Fibroblast of the aortic adventitia (primary cell): ENCODE results near the gene NR2F1. TPM values are rescaled to one million over a fixed set of nuclear protein-coding genes. Genes with fewer than 3 reads are reported as not detected.
"Not testable (repeated sequence)": the region's sequence is repeated elsewhere in the genome, so short reads cannot be mapped to it uniquely, and the experiment has no call there.

Experiments used
- DNase-seq: peaks from one replicate; pipeline ENCODE4 v3.0.0-alpha.2; 2010; ENCODE audit warnings: low read depth
- H3K4me3 ChIP-seq: 2 replicates; pipeline ENCODE4 v1.5.1; 2011; ENCODE audit warnings: low read depth, mild to moderate bottlenecking, control low read depth, low read length, moderate library complexity
- total RNA-seq: library from RNA; depleted of rRNA; stranded (reverse); fragments of >200 nt; gene quantifications from 2 replicates; pipeline ENCODE4 v1.2.3, GENCODE V29; 2012; ENCODE audit warnings: low replicate concordance
- TF ChIP-seq, protein P1 (sequence below): IDR thresholded peaks from 2 replicates; pipeline ENCODE4 v1.5.1; 2011; ENCODE audit warnings: mild to moderate bottlenecking, low read length, control low read depth, inconsistent platforms; ENCODE audit not compliant: insufficient read depth

The NR2F1 gene
- 8.0 and 20.5 TPM in 2 replicates for total RNA-seq

DNA sequence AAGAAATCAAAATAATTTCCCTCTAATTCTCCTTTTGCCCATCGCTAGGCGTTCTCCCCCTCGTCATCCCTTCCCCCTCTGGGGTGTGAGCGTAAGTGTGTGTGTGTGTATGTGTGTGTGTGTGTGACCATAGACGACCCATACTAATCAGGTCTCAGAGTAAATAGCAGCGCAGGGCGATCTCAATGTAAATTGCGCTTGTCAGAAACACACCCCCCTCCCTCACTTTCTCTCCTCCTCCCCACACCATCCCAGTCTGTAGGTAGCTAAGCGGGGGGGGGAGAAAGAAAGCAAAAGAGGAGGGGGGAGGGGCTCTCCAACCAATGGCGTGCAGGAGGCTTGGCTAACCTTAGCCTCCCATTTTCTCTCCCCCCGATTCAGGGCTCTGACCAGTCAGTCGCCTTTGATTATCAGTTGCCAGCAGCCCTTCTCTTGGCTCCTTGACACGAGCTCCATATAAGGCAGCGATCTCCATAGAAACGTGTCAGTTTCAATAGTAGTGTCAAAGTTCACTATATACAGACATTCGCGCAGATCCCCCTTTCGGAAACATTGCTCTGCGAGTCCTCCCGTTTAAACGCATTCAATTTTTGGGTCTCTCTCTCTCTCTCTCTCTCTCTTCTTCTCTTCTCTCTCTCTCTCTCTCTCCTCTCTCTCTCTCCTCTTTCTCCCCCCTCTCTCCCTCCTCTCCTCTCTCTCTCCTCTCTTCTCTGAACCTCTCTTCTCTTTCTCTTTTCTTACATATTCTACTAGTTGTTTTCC lies at the start of gene NR2F1:
NR2F1 (plus strand) TSS at position 546 of the 762 bp plus-strand sequence. CDS start 1,802 bp downstream, outside the sequence.
- H3K4me3 ChIP-seq = peak within 1 kb of the TSS; percentile 89
- TF ChIP-seq, protein P1, sequence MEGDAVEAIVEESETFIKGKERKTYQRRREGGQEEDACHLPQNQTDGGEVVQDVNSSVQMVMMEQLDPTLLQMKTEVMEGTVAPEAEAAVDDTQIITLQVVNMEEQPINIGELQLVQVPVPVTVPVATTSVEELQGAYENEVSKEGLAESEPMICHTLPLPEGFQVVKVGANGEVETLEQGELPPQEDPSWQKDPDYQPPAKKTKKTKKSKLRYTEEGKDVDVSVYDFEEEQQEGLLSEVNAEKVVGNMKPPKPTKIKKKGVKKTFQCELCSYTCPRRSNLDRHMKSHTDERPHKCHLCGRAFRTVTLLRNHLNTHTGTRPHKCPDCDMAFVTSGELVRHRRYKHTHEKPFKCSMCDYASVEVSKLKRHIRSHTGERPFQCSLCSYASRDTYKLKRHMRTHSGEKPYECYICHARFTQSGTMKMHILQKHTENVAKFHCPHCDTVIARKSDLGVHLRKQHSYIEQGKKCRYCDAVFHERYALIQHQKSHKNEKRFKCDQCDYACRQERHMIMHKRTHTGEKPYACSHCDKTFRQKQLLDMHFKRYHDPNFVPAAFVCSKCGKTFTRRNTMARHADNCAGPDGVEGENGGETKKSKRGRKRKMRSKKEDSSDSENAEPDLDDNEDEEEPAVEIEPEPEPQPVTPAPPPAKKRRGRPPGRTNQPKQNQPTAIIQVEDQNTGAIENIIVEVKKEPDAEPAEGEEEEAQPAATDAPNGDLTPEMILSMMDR = no peak

DNA sequence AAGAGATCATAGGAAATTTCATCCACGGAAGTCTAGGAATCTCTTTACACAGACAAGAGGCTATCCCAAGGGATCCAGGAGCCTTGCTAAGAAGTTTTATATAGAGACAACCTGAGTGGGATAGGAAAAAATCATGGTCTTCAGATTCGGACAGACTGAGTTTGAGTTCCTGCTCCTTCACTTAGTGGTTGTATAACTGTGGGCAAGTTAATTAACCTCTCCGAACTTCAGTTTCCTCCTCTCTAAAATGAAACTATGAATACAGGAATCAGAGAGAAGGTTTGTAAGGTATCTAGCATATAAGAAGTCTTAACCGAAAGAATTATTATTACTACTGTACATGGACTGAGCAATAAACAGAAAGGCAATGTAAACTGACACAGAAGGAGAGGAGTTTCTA lies 37.1 kb upstream of the NR2F1 start:
- no peak overlapping the region for H3K4me3 ChIP-seq
- DNase-seq = no peak
- TF ChIP-seq, protein P1 = no peak

More for the DNA sequence above, at the start of gene NR2F1:
- DNase-seq = peak; percentile 97

DNA sequence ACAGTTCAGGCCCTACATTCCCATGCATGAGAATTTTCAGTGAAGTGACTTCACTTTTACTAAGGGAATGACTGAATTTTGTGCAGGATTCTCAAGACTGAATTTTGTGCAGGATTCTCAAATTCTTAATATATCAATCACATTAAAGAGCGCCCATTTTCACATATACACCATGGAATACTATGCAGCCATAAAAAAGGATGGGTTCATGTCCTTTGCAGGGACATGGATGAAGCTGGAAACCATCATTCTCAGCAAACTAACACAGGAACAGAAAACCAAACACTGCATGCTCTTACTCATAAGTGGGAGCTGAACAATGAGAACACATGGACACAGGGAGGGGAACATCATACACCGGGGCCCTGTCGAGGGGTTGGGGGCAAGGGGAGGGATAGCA lies 33.4 kb upstream of the NR2F1 start:
- H3K4me3 ChIP-seq, DNase-seq: not testable (repeated sequence)

DNA sequence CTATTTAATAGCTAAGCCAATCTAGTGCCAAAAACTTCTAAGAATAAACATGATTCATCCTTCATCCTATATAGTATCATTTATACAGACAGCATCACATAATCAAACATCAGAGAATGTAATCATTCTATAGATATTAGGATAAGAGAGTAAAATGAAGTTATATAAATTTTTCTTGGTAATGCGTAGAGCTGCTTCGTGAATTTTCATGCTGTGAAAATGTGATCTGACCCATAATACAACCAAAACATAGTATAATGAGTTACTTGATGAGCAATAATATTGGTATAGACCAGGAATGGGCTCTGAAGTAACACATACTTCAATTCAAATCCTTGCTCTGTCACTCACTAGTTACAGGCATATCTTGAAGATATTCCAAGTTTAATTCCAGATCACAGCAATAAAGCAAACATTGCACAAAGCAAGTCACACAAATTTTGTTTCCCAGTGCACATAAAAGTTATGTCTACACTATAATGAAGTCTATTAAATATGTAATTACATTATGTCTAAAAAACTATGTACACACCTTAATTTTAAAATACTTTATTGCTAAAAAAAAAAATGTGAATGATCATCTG lies 25.9 kb upstream of the NR2F1 start:
- TF ChIP-seq, protein P1 = no peak
- no peak overlapping the region for H3K4me3 ChIP-seq
- DNase-seq = no peak

DNA sequence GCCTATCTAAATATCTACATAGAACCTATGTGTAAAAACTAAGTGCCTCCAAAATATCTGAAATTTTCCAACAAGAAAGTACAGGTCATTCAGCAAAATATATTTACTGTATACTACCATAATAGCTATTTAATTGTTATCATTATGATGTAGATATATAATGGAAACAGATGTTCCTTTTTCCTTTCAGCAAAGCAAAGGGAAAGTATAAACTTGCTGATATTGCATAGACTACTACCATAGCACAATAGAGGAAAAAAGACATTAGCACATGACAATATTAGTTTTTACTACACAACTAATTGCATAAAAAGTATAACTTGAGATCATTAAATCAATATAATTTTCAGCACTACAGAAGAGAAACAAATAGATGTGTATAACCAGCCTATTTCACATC lies 16.9 kb upstream of the NR2F1 start:
- TF ChIP-seq, protein P1 = no peak
- no peak overlapping the region for H3K4me3 ChIP-seq
- DNase-seq = no peak

DNA sequence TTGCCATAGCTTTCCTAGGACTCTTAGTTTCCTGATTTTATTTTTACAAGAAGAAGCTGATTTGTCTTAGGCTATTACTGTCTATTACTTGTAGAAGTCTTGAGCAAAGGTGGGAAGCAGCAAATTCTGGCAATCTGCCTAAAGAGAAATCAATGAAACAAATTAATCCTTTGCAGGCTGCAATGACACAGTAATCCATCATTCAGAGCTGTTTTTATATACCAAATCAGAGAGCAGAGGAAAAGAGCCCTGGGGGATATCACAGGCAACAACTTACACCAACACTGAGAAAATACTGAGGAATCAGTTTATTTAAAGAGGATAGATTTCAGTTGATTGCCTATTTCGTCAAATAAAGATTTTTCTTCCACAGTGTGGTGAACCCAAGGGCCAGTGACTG lies 15.6 kb upstream of the NR2F1 start:
- DNase-seq = no peak
- H3K4me3 ChIP-seq = no peak overlapping the region
- TF ChIP-seq, protein P1 = no peak

DNA sequence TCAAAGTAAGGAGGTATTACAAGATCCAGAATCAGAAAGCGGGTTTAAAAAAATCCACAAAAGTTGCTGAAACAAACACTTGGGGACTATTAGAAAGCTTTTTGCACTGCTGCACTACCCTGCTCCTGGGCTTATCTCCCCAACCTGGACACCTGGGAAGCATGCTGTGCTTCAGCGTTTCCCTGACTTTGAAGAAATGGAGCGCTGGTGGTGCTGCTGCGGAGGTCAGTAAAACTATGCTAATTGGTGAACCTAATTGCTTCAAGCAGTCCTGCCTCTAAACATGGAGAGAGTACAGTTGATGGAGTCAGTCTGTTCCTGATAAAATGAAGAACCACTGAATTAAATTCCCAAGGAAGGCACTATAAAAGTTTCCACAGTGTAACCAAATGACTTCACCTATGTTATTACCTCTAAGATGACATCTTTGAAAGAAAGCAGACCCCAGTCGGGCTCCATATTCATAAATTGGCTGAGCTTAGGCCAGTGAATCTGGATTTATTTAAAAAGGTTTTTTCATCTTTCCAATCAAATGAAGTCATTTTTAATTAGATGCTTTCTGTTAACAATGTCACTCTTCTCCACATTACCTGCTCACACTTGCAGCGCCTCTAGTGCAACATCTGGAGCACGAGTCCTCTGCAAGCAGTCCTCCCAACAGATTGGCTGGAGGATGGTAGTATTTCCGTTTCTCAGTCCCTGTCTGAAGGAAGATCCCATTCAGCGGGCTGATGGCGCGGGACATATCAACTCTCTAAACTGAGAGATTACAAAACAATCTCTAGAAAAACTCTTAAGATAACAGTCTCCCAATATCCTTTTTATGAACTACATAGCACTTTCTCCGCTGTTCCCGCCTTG lies 13.5 kb upstream of the NR2F1 start:
- no peak for DNase-seq
- TF ChIP-seq, protein P1 = no peak
- H3K4me3 ChIP-seq = no peak overlapping the region
